HG03442 (cell line): ENCODE measurements around the gene OR6C68.
"Not testable (repeated sequence)": the region's sequence is repeated elsewhere in the genome, so short reads cannot be mapped to it uniquely, and the experiment has no call there.

Experiments
- ATAC-seq: cut with Tn5 transposase; IDR thresholded peaks from one replicate; pipeline ENCODE4 v1.9.1; 2021; ENCODE audit warnings: mild to moderate bottlenecking, moderate library complexity; ENCODE audit not compliant: unreplicated experiment

OR6C68 gene

DNA sequence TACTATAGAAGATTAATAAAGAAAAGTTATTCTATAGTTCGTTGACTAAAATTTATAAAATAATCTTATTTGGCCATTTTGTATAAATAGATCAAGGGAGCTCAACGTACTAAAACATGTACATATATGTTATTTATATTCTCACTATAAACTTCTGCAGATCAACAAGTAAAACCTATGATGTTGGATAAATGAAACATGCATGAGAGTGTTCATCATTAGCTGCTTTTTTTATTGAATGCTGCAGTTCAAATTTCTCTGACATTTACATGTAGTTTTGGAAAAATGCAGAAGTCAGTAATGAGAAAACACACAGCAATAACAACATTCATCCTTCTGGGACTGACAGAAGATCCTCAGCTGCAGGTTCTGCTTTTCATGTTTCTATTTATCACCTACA is at the start of gene OR6C68:
TSS of gene OR6C68 (plus strand) at position 301 of the 400 bp plus-strand sequence. CDS start at position 301, 0 bp downstream.
- no peak for ATAC-seq

- ATAC-seq: no peak
Observed at GRCh38 chr12:55443776-55444175, 48.4 kb upstream of the OR6C68 start, which contains the start of gene OR6C2. TSS of gene OR6C2 (plus strand) at chr12:55444076. CDS start at chr12:55452214, 8,138 bp downstream.

GRCh38 chr12:55445357-55445756 is 46.8 kb upstream of the OR6C68 start:
- ATAC-seq: no peak

- ATAC-seq: no peak
Observed at GRCh38 chr12:55446326-55446725, 45.9 kb upstream of the OR6C68 start.

- ATAC-seq: no peak
Observed at GRCh38 chr12:55448825-55449224, 43.4 kb upstream of the OR6C68 start.

DNA sequence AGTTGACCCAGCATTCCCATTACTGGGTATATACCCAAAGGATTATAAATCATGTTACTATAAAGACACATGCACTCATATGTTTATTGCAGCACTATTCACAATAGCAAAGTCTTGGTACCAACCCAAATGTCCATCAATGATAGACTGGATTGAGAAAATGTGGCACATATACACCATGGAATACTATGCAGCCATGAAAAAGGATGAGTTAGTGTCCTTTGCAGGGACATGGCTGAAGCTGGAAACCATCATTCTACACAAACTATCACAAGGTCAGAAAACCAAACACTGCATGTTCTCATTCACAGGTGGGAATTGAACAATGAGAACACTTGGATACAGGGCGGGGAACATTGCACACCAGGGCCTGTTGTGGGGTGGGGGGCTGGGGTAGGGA is 27.3 kb upstream of the OR6C68 start:
- not testable (repeated sequence) for ATAC-seq

DNA sequence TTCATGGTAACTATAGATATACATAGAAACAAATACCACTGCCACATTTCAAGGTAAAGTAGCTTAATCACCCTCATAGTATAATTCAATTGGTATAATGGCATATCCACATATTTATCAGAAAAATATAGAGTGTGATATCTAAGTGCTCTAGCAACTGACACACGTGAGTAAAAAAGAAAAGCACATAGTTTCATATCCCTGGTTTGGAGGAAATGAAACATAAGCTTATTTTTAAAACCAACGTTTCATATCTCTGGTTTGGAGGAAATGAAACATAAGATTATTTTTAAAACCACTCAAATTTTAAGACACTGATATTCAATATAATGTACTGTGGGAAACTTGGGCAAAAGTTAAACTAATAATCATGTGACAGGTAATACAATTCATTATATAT is 24.3 kb upstream of the OR6C68 start:
- ATAC-seq: no peak

- no peak for ATAC-seq
Observed at GRCh38 chr12:55469291-55469690, 22.9 kb upstream of the OR6C68 start.

DNA sequence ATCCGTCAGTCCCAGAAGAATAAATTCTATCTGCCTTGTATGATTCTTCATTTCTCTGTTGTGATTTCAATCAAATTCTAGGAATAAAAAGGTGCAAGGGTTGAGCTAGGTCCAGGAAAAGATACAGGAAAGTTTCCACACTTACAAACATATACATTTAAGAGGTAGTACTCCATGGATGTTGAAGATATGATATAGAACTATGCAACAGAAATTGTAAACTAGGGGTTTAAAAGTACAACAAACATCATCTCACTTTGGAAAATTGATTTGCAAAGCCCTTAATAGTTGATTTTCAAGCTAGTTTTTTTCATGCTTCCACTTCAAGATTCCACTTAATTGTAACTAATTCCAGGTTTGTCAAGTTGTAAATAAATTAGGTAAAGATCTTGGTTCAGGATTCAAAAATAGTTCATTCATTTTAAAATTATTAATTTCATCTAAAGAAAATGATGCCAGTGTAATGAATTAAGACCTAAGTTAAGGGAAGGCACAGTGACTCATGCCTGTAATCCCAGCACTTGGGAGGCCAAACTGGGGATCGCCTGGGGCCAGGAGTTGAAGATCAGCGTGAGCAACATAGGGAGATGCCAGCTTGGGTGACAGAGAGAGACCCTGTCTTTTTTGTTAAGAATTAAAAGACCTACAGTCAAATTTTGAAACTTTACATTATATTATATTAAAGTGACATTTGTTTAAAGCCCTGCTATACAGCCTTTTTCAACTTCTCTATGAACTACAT is 21.9 kb upstream of the OR6C68 start, which contains the start of gene OR6C70:
TSS of gene OR6C70 (minus strand) at position 51 of the 742 bp plus-strand sequence. CDS start at position 51, 0 bp downstream.
- ATAC-seq: no peak

DNA sequence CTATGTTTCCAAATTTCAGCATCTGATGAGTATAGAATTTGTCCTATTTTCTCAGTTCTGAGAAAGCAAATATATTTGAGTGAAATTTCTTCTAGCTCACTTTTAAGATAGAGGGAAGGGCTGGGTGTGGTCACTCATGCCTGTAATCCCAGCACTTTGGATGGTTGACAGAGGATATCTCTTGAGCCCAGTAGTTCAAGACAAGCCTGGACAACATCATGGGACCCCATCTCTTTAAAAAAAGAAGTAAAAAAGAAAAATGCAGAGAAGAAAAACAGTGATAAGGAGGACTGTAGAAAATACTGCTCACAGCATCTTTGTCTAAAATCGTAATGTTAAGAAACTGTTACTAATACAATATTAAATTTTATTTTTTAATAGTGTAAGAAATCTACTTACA is 19.9 kb upstream of the OR6C68 start:
- ATAC-seq: no peak

GRCh38 chr12:55479136-55479535 is 13.0 kb upstream of the OR6C68 start:
- ATAC-seq: not testable (repeated sequence)

DNA sequence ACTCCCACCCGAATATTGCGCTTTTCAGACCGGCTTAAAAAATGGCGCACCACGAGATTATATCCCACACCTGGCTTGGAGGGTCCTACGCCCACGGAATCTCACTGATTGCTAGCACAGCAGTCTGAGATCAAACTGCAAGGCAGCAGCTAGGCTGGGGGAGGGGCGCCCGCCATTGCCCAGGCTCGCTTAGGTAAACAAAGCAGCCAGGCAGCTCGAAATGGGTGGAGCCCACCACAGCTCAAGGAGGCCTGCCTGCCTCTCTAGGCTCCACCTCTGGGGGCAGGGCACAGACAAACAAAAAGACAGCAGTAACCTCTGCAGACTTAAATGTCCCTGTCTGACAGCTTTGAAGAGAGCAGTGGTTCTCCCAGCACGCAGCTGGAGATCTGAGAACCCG is 7.9 kb upstream of the OR6C68 start:
- ATAC-seq: not testable (repeated sequence)

DNA sequence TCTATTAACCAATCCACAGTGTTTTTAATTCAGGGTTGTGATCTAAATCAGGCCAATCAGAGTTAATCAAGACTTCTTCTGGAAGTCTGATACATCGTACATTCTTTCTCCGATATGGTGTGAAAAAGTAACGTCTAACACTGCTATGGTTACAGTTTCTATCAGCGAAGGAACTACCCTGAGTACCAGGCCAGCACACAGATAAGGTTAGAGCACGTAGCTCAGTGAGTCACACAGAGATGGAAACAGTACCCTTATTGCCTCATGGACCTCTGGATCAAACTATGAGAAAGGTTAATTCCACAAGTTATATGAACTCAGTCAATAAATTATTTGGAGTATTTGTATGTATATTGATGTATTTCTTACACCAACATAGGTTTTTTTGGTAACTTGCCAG is 3.3 kb downstream of the OR6C68 start:
- ATAC-seq: no peak

GRCh38 chr12:55499231-55499630 is 7.1 kb downstream of the OR6C68 start:
- no peak for ATAC-seq

- no peak for ATAC-seq
Observed at GRCh38 chr12:55499810-55500252, 7.7 kb downstream of the OR6C68 start.

- ATAC-seq: no peak
Observed at GRCh38 chr12:55501601-55502000, 9.4 kb downstream of the OR6C68 start.

- no peak for ATAC-seq
Observed at GRCh38 chr12:55515696-55516095, 23.5 kb downstream of the OR6C68 start.

- ATAC-seq: no peak
Observed at GRCh38 chr12:55516391-55516790, 24.2 kb downstream of the OR6C68 start.
